ENCODE results near the gene GTPBP3. TPM values are rescaled to one million over a fixed set of nuclear protein-coding genes. Genes with fewer than 3 reads are reported as not detected.

GTPBP3 gene
- total RNA-seq, 2 experiments from 2014 or later: 21.2 to 24.0 TPM

DNA sequence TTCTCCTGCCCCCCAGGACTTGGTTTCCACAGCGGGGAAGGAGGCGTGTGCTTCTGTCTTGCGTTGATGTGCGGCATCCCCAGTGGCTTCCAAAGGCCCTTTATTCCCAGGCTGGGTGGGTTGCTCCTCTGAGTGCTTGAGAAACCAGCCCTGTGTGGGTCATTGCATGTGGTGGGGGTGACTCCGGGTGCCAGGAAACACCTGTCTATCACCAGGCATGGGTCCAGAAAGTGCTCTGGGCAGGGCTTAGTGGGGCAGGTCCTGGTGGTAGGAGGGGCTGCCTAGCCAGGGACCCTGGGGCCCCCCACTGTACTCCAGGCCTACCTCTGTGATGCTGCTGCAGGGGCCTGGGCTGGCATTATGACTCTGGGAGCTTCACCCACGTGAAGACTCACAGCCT lies 18.4 kb upstream of the GTPBP3 start:
- DNase-seq (no peak), ATAC-seq (ENCODE audit: poor library complexity) (no peak)
- Mint-ChIP-seq H3K36me3 (ENCODE audit: low read depth) (peaks cover 56% of the 10 kb centered on the region), H3K4me3 (no peak overlapping the region), H3K27ac (no peak overlapping the region), H3K9me3 (no peaks in the 10 kb centered on the region), H3K4me1 (ENCODE audit: low read depth) (peaks cover 6% of the 10 kb centered on the region), H3K27me3 (no peaks in the 10 kb centered on the region)
- Histone ChIP-seq H3K27me3 (ENCODE audit: control insufficient read depth in 1 of 2, insufficient read depth in 2 of 2, low read length in 2 of 2) (no peaks in the 10 kb centered on the region), H3K36me3 (ENCODE audit: insufficient read depth, low read length) (peaks cover 50% of the 10 kb centered on the region), H3K4me3 (ENCODE audit: low read length) (no peak overlapping the region), H3K27ac (ENCODE audit: low read depth in 1 of 2, low read length in 2 of 2) (no peak overlapping the region), H3K9me3 (ENCODE audit: control insufficient read depth in 1 of 2, insufficient read depth in 1 of 2, low read length in 2 of 2) (no peaks in the 10 kb centered on the region), H3K4me1 (ENCODE audit: insufficient read depth, low read length) (peaks cover 14% of the 10 kb centered on the region)
- ChIA-PET CTCF (no interaction called here), POLR2A (interaction anchor here (0.8 to 1.5 kb wide), 2 partner anchors 10 to 15 kb away, joined by 3 read pairs; partner anchors contain the start of genes ANO8 and DDA1)
- intact Hi-C loops (cut with DNase I, micrococcal nuclease): no loop called here
- TF ChIP-seq, protein P1, sequence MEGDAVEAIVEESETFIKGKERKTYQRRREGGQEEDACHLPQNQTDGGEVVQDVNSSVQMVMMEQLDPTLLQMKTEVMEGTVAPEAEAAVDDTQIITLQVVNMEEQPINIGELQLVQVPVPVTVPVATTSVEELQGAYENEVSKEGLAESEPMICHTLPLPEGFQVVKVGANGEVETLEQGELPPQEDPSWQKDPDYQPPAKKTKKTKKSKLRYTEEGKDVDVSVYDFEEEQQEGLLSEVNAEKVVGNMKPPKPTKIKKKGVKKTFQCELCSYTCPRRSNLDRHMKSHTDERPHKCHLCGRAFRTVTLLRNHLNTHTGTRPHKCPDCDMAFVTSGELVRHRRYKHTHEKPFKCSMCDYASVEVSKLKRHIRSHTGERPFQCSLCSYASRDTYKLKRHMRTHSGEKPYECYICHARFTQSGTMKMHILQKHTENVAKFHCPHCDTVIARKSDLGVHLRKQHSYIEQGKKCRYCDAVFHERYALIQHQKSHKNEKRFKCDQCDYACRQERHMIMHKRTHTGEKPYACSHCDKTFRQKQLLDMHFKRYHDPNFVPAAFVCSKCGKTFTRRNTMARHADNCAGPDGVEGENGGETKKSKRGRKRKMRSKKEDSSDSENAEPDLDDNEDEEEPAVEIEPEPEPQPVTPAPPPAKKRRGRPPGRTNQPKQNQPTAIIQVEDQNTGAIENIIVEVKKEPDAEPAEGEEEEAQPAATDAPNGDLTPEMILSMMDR (IDR thresholded peaks at IDR 0.05): no peak

- intact Hi-C loops (cut with DNase I, micrococcal nuclease): no loop called here
- CTCF ChIA-PET: no interaction called here
- no peaks in the 10 kb centered on the region for H3K9me3 Mint-ChIP-seq
- H3K4me1 ChIP-seq (ENCODE audit: insufficient read depth, low read length): peaks cover 14% of the 10 kb centered on the region
- no peak overlapping the region for H3K27ac Mint-ChIP-seq
- peak in 1 of 14 experiments; percentile 13 for DNase-seq
- H3K4me3 Mint-ChIP-seq: no peak overlapping the region
- H3K36me3 ChIP-seq (ENCODE audit: insufficient read depth, low read length): peaks cover 43% of the 10 kb centered on the region
- POLR2A ChIA-PET: interaction anchor here (0.8 to 1.5 kb wide), 2 partner anchors 10 to 15 kb away, joined by 3 read pairs; partner anchors contain the start of genes ANO8 and DDA1
- peaks cover 50% of the 10 kb centered on the region for H3K36me3 Mint-ChIP-seq (ENCODE audit: low read depth)
- H3K27ac ChIP-seq (ENCODE audit: low read depth in 1 of 2, low read length in 2 of 2): no peak overlapping the region
- H3K4me1 Mint-ChIP-seq (ENCODE audit: low read depth): peaks cover 6% of the 10 kb centered on the region
- no peaks in the 10 kb centered on the region for H3K27me3 ChIP-seq (ENCODE audit: control insufficient read depth in 1 of 2, insufficient read depth in 2 of 2, low read length in 2 of 2)
- no peaks in the 10 kb centered on the region for H3K9me3 ChIP-seq (ENCODE audit: control insufficient read depth in 1 of 2, insufficient read depth in 1 of 2, low read length in 2 of 2)
- TF ChIP-seq, protein P1 (IDR thresholded peaks at IDR 0.05): no peak
- no peaks in the 10 kb centered on the region for H3K27me3 Mint-ChIP-seq
- H3K4me3 ChIP-seq (ENCODE audit: low read length): no peak overlapping the region
- ATAC-seq (ENCODE audit: poor library complexity): no peak
Observed at GRCh38 chr19:17319473-17320238, 17.7 kb upstream of the GTPBP3 start.

DNA sequence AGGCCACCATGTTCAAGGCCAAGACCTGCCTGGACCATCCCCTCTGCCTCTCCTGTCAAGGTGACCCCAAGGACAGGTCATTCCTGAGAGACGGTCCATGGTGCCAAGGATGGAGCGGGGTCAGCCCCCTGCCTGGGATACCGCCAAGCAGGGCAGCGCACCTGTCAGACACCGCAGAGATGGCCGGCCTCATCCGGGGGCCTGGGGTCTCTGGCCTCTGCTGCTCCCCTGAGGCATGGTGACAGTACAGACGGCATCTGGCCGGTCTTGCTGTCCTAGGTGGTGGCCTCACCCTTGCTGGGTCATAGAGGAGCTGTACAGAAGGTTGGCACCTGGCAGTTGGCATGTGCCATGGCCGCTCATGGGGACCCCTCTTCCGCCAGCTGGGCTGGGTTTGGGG lies 16.9 kb upstream of the GTPBP3 start:
- H3K27ac Mint-ChIP-seq: no peak overlapping the region
- intact Hi-C loops (cut with DNase I, micrococcal nuclease): no loop called here
- no peak overlapping the region for H3K27ac ChIP-seq (ENCODE audit: low read depth in 1 of 2, low read length in 2 of 2)
- H3K27me3 Mint-ChIP-seq: no peaks in the 10 kb centered on the region
- H3K4me3 ChIP-seq (ENCODE audit: low read length): no peak overlapping the region
- peaks cover 14% of the 10 kb centered on the region for H3K4me1 ChIP-seq (ENCODE audit: insufficient read depth, low read length)
- peaks cover 38% of the 10 kb centered on the region for H3K36me3 ChIP-seq (ENCODE audit: insufficient read depth, low read length)
- peaks cover 0 to 7% of the 10 kb centered on the region in 2 experiments for H3K9me3 ChIP-seq (ENCODE audit: control insufficient read depth in 1 of 2, insufficient read depth in 1 of 2, low read length in 2 of 2)
- peaks cover 6% of the 10 kb centered on the region for H3K4me1 Mint-ChIP-seq (ENCODE audit: low read depth)
- TF ChIP-seq, protein P1 (IDR thresholded peaks at IDR 0.05): no peak
- no peaks in the 10 kb centered on the region for H3K9me3 Mint-ChIP-seq
- CTCF ChIA-PET: no interaction called here
- POLR2A ChIA-PET: no interaction called here
- no peak for ATAC-seq (ENCODE audit: poor library complexity)
- DNase-seq: no peak
- H3K27me3 ChIP-seq (ENCODE audit: control insufficient read depth in 1 of 2, insufficient read depth in 2 of 2, low read length in 2 of 2): no peaks in the 10 kb centered on the region
- no peak overlapping the region for H3K4me3 Mint-ChIP-seq
- peaks cover 49% of the 10 kb centered on the region for H3K36me3 Mint-ChIP-seq (ENCODE audit: low read depth)
